ENCODE data around the gene SINHCAF.
"Not testable (repeated sequence)": the region's sequence is repeated elsewhere in the genome, so short reads cannot be mapped to it uniquely, and the experiment has no call there.

Gene SINHCAF

GRCh38 chr12:31260840-31261239, 65.1 kb downstream of the SINHCAF start:
- DNase-seq, result no peak

GRCh38 chr12:31259136-31259886, 66.6 kb downstream of the SINHCAF start:
- DNase-seq, result no peak

GRCh38 chr12:31257784-31258183, 68.2 kb downstream of the SINHCAF start:
- DNase-seq, result no peak

GRCh38 chr12:31251707-31252611, 74.0 kb downstream of the SINHCAF start:
- not testable (repeated sequence) for DNase-seq

GRCh38 chr12:31250179-31250578, 75.8 kb downstream of the SINHCAF start:
- DNase-seq, result no peak

GRCh38 chr12:31249356-31249755, 76.6 kb downstream of the SINHCAF start:
- no peak for DNase-seq

GRCh38 chr12:31248815-31249214, 77.1 kb downstream of the SINHCAF start:
- DNase-seq, result no peak

GRCh38 chr12:31248337-31248736, 77.6 kb downstream of the SINHCAF start:
- DNase-seq, result no peak

GRCh38 chr12:31246470-31246850, 79.5 kb downstream of the SINHCAF start:
- peak; percentile 68 for DNase-seq

- no peak for DNase-seq
These were observed 80.0 kb downstream of the SINHCAF start for GRCh38 chr12:31245822-31246469.

GRCh38 chr12:31242418-31242817, 83.5 kb downstream of the SINHCAF start:
- not testable (repeated sequence) for DNase-seq

- peak; percentile 70 for DNase-seq
These were observed 87.1 kb downstream of the SINHCAF start for GRCh38 chr12:31238764-31239387.

GRCh38 chr12:31238333-31238732, 87.6 kb downstream of the SINHCAF start:
- DNase-seq, result not testable (repeated sequence)

- no peak for DNase-seq
These were observed 88.8 kb downstream of the SINHCAF start for GRCh38 chr12:31236998-31237637.

GRCh38 chr12:31235868-31236395, 90.0 kb downstream of the SINHCAF start:
- no peak for DNase-seq

GRCh38 chr12:31234955-31235867, 90.7 kb downstream of the SINHCAF start:
- peak; percentile 52 for DNase-seq

GRCh38 chr12:31234053-31234840, 91.7 kb downstream of the SINHCAF start:
- DNase-seq, result no peak

- no peak for DNase-seq
These were observed 92.8 kb downstream of the SINHCAF start for GRCh38 chr12:31233061-31233730.

- DNase-seq, result no peak
These were observed 93.5 kb downstream of the SINHCAF start for GRCh38 chr12:31232361-31232965.
